T47D (cell line): ENCODE results near the gene MRGPRG.
"Not testable (repeated sequence)": the region's sequence is repeated elsewhere in the genome, so short reads cannot be mapped to it uniquely, and the experiment has no call there.

ENCODE experiments used
- DNase-seq, 2 experiments: peaks; one replicate each; pipeline versions ENCODE4 v3.0.0 to v3.0.0-alpha.2; 2011 to 2012; ENCODE audit warnings: low read depth in 1 of 2, low spot score in 1 of 2
- JUND ChIP-seq: IDR thresholded peaks from 2 replicates; pipeline ENCODE4 v1.6.1; 2012; ENCODE audit warnings: low read depth
- in situ Hi-C: cut with HindIII; loops from 2 replicates; pipeline ENCODE4 v1.10.0; 2016; ENCODE audit warnings: low sequenced_read_pairs, low pct_unique_long_range_greater_than_20kb

The MRGPRG gene, protein sequence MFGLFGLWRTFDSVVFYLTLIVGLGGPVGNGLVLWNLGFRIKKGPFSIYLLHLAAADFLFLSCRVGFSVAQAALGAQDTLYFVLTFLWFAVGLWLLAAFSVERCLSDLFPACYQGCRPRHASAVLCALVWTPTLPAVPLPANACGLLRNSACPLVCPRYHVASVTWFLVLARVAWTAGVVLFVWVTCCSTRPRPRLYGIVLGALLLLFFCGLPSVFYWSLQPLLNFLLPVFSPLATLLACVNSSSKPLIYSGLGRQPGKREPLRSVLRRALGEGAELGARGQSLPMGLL

DNA sequence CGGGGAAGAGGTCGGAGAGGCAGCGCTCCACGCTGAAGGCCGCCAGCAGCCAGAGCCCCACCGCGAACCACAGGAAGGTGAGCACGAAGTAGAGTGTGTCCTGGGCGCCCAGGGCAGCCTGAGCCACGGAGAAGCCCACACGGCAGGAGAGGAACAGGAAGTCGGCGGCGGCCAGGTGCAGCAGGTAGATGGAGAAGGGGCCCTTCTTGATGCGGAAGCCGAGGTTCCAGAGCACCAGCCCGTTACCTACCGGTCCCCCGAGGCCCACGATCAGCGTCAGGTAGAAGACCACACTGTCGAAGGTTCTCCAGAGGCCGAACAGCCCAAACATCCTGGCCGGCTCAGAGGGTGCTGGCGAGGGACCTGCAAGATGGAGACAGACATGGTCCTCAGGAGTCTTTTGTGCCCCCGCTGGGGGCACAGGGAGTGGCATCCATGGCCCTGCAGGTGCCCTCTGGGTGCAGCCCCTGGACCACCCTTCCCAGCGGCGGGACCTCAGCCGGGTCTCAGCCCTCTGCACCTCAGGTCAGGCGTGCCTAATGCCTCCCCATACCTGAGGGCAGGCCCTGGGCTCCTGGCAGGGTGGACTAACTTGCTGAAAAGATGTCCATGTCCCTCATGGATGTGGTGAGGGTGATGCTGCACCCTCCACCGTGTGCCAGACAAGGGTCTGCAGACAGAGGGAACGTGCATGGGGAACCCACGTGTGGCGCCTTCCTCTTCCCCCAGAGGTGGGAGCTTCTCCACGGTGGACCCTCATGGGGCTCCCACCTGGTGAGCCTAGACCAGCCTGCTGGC, at the start of gene MRGPRG:
Gene MRGPRG (minus strand): TSS at position 331 of the 798 bp plus-strand sequence. CDS start 0 bp downstream, at position 331.
- no peak for DNase-seq
- in situ Hi-C loops = no loop called here
- no peak for TF ChIP-seq JUND

DNA sequence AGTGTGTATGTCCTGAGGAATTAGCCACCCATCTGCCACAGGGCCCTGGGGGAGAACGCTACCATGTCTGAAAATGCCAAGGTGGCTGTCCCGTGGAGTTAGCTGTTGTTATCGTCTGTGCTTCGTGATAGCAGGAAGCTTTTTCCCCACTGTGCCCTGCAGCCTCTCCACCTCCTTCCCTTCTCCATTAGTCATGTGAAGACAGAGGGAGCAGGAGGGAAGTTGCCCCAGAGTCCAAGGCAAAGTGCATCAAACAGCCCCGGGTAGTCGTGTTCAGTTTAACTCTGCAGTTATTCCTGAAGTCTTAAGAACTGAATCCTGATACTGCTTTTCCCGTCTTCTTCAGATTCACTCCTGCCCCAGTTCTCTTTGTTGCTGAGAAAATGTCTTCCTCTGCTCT, 43.9 kb upstream of the MRGPRG start:
- in situ Hi-C loops, DNase-seq: not testable (repeated sequence)

DNA sequence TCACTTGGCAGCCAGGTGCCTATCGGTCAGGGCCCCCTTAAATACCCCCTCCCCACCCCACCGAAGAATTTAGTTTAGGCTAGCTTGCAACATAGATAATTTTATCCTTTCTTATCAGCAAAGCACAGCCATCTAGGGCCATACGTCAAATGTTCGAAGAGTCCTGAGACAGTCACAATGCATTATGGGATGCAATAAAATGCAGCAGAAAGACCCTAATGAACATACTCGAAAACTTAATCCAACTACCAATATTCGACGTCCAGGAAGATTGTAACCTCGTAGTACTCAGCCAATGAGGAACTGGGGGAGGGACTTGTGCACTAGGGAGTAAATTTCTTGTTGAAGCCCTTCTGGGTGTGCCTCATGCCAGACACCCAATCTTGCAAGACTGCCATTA, 43.2 kb upstream of the MRGPRG start:
- in situ Hi-C loops, DNase-seq: not testable (repeated sequence)

DNA sequence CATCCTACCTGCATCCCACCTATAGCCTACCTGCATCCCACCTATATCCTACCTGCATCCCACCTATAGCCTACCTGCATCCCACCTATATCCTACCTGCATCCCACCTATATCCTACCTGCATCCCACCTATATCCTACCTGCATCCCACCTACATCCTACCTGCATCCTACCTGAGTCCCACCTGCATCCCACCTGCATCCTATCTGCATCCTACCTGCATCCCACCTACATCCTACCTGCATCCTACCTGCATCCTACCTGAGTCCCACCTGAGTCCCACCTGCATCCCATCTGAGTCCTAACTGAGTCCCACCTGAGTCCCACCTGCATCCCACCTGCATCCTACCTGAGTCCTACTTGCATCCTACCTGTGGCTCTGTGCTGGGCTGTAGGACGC, 38.9 kb upstream of the MRGPRG start:
- DNase-seq, in situ Hi-C loops: not testable (repeated sequence)

DNA sequence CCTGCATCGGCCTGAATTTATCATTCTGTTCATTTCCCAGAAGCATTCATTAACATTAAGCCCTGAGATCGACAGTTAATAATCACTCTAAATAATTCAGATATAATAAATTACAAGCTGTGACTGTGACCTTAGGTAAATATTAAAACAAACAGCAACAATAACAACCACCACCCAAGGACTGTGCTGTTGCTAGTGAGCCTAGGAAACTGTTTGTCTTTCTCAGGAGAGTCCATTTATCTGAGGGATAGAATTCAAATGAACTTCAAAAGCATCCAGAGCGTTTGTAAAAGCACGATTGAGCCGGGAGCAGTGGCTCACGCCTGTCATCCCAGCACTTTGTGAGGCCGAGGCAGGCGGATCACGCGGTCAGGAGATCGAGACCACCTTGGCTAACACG, 36.6 kb upstream of the MRGPRG start:
- in situ Hi-C loops, DNase-seq: not testable (repeated sequence)

DNA sequence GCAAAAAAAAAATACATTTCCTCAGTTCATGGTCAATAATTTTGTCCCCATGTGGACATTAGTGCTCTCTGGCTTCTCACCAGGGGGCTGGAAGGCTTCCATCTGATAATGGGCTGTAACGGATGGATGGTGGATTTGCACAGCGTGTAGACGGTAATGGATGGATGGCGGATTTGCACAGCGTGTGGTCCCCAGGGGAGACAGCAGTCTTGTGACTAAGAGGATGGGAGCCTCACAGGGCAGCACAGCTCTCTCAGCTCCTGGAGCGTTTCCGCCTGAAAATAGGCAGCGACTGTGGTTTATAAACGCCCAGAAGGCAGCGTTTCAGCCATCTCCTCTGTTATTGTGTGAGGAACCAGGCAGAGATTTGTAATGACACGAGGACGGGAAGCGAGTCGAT, 36.2 kb upstream of the MRGPRG start:
- in situ Hi-C loops, DNase-seq: not testable (repeated sequence)

DNA sequence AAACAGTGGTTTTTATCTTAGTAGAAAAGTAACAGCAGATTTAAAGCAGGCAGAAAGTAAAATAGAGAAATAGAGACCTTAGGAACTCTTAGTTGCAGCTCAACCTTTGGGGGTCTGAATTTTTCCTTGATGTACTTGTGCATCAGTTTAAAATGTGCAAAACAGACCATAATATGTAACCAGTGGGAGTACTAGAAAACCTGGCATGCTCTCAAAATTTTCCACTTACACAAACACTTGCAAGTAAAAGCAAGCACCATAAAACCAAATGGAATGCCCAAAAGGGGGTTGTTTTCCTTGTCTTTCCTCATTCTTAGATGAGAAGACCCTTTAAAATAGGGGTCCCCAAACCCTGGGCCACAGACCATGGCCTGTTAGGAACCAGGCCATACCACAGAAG, 26.5 kb upstream of the MRGPRG start:
- in situ Hi-C loops = no loop called here
- no peak for DNase-seq
- no peak for TF ChIP-seq JUND

DNA sequence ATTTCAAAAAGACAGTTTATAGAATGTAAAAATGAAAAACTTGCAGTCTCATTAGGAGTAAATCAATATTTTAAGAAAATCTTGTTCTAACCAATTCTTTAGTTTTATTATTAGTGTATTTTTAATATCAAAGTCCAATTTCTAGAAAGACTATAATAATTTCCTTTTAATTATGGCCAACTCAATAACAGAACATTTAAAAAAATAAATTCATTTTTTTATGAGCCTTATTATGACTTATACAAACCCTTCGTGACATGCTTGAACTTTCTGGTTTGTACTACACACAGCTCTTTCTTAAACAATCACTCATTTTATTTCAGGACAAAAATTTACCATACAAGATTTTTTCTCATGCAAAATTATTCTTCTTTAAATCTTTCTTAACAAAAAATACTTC, 25.3 kb upstream of the MRGPRG start:
- in situ Hi-C loops = no loop called here
- TF ChIP-seq JUND = no peak
- DNase-seq = no peak

DNA sequence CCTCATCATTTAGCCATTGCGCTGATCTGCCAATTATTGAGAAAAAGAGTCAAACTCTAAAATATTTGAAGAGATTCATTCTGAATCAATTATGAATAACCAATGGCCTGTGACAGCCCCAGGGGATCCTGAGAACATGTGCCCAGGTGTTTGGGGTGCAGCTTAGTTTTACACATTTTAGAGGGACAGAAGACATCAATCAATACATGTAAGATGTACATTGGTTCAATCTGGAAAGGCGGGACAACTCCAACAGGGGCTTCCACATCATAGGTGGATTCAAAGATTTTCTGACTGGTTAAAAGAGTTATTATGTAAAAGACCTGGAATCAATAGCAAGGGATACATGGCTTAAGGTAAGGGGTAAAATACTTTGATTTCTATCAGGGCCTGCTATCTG, 18.5 kb upstream of the MRGPRG start:
- TF ChIP-seq JUND = no peak
- DNase-seq = no peak
- in situ Hi-C loops = no loop called here

DNA sequence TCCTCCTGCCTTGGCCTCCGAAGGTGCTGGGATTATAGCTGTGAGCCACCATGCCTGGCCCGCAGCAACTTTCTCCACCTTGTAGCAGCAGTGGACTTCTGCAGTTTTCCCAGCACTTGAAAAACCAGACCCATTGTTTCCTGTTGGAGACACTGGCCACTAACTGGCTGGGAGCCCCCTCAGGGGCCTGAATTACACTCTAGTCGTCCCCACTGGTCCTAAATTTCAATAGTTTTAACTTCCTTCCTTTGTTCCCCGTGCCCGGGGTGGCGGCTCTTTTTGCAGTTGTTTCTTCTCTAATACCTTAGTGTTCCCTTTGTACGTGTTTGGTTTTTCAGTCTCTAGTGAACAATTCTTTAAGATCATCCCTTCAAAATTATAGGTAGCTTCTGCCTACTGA, 16.2 kb upstream of the MRGPRG start:
- in situ Hi-C loops = no loop called here
- DNase-seq = no peak
- TF ChIP-seq JUND = no peak

DNA sequence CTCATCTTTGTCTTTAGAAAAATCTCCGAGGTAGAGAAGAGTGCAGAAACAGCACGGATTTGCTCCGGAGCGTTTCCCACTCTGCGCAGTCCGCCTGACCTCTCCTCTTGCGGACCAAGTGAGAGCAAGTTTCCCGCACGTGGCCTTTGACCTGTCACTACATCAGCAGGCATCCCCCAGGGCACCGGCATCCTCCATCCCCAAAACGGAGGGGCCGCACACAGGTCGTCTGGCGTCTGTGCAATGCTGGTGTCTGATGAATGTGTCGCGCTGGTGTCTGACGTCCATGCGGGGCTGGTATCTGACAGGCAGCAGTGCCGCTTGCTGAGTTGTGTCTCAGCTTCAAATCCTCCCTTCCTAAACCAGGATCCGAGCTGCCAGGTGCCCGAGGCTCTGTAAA, 14.3 kb upstream of the MRGPRG start:
- in situ Hi-C loops = no loop called here
- no peak for DNase-seq
- no peak for TF ChIP-seq JUND

DNA sequence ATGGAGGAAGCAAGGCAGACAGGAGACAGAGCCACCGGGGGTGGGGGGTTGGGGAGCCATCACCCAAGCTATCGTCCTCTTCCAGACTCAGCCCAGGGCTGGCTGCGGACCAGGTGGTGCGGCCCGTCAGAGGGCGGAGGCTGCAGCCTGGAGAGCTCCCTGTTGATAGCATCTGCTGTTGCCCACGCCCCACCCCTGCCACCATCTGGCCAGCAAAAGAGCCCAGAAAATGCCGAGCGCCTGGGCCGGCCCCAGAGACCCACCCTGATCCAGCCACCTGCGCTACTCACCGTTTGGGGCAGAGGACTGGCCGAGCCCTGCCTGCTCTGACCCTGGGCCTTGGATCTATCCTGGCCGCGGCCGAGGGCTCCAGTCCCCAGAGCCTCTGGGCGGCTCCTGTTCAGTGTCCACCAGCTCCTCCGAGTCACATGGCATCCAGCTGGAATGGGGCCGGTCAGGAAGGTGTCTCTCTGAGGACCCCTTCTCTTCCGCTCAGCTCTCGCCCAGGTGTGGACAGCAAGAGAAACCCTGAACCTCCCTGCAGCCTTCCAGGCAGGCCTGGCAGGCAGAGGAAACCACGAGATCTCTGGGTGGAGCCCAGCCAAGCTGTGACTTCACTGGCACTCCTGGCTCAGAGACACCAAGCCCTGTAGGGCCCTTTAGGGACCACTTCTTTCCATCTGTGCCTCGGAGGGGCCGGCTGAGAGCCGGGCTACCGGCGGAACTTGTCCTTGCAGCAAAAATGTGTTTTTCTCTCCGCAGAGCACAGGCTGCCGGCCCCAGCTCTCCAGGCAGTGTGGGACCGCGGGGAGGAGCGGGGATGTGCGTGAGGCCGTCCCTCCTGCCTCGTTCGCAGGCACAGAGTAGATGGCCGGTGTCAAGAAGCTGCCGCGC, 13.5 kb upstream of the MRGPRG start, which contains the start of gene MRGPRE:
Gene MRGPRE (minus strand): TSS at position 567 of the 894 bp plus-strand sequence. CDS start 3,618 bp downstream, outside the sequence.
- in situ Hi-C loops = no loop called here
- no peak for TF ChIP-seq JUND
- no peak for DNase-seq

DNA sequence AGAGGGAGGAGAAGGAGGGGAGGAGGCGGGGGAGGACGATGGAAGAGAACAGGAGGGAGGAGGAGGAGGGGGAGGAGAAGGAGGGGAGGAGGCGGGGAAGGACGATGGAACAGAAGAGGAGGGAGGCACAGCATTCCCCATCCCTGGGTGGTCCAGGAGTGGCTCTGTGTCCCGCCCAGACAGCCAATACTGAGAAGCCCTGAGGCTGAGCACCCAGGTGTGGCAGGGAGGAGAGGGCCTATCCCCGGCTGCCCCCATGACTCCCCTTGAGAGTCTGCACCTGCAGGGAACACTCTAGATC, 12.9 kb upstream of the MRGPRG start:
- DNase-seq = no peak
- in situ Hi-C loops = no loop called here
- no peak for TF ChIP-seq JUND
